GM19193 (cell line): ENCODE measurements around the gene FDX1.

Source experiments
- POLR2A ChIP-seq: IDR thresholded peaks from 4 replicates; pipeline ENCODE4 v1.6.1; 2011; ENCODE audit not compliant: insufficient read depth, insufficient read length; ENCODE audit errors: extremely low read depth

FDX1 gene

DNA sequence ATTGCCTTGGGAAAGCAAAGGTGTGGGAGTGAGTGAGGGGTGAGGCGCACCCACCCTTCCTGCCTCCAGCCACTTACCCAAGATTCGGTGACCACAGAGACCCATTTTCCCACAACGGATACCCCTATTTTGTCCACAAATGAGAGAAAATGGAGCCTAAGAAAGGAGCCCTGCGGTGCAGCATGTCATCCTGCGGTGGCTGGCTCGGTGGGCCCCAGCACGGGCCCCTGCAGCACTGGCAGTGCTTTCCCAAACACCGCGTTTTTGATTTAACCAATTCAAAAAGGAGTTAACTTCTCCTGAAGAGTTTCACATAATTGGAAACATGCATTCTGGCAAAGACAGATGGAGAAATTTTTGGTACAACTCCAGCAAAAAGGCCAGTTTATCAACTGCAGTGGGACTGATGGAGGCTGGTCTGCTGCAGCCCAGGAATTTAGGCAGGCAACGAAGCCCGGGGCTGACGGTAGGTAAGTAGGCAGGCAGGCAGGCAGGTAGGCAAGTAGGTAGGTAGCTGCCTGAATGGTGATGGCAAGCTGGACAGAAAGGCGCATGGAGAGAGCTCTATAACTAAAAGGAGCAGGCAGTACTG lies 84.2 kb downstream of the FDX1 start:
- TF ChIP-seq POLR2A, result no peak
